Adrenal gland (tissue), 12 donors: Measurements from ENCODE around the gene DYDC2. TPM values are rescaled to one million over a fixed set of nuclear protein-coding genes. Genes with fewer than 3 reads are reported as not detected.
A peak's percentile ranks its signal among the peaks of the same experiment; 100 is the strongest.
"Not testable (repeated sequence)": the region's sequence is repeated elsewhere in the genome, so short reads cannot be mapped to it uniquely, and the experiment has no call there.

Source experiments
- DNase-seq, 7 donors: peaks; one replicate each; pipeline ENCODE4 v3.0.0-alpha.2; 2019 to 2020
- H3K27ac ChIP-seq, 5 donors: fragments of 200-600 bp; sonication (generic) in 4 of 5; 1 replicate in 3 of 5; 2 replicates in 2 of 5; pipeline versions ENCODE4 v1.5.1 to v1.8.0; 2016 to 2020; ENCODE audit warnings: mild to moderate bottlenecking in 1 of 5
- H3K27me3 ChIP-seq: fragments of 200-600 bp; 2 replicates; pipeline ENCODE4 v1.8.0; 2021
- H3K36me3 ChIP-seq, 2 donors: fragments of 200-600 bp; replicated peaks in 1 of 2; 1 replicate in 1 of 2; 2 replicates in 1 of 2; pipeline versions ENCODE4 v1.5.1 to v1.8.0; 2018 to 2022
- H3K4me1 ChIP-seq, 2 donors: fragments of 200-600 bp; replicated peaks in 1 of 2; 1 replicate in 1 of 2; 2 replicates in 1 of 2; pipeline versions ENCODE4 v1.5.1 to v1.8.0; 2018 to 2021
- H3K4me3 ChIP-seq, 4 donors: fragments of 200-600 bp; sonication (generic) in 3 of 4; one replicate each; pipeline ENCODE4 v1.5.1; 2016 to 2018
- H3K9me3 ChIP-seq, 3 donors: fragments of 200-600 bp; sonication (generic) in 1 of 3; replicated peaks in 1 of 3; 1 replicate in 2 of 3; 2 replicates in 1 of 3; pipeline versions ENCODE4 v1.5.1 to v1.8.0; 2016 to 2021
- CTCF ChIP-seq, 6 experiments: fragments of 450-650 bp in 4 of 6; fragments of 200-600 bp in 2 of 6; sonication (generic) in 1 of 6; IDR thresholded peaks; 1 replicate in 5 of 6; 2 replicates in 1 of 6; pipeline versions ENCODE4 v1.5.1 to v1.8.0; 2016 to 2021; ENCODE audit warnings: antibody characterized with exemption in 6 of 6, mild to moderate bottlenecking in 2 of 6, moderate library complexity in 1 of 6
- POLR2A ChIP-seq, 2 donors: fragments of 450-650 bp; IDR thresholded peaks; one replicate each; pipeline ENCODE4 v1.6.1; 2017; ENCODE audit warnings: antibody characterized with exemption in 2 of 2, mild to moderate bottlenecking in 2 of 2, moderate library complexity in 1 of 2
- WGBS, 4 donors: extraction: QIAGEN DNeasy Blood & Tissue Kit in 2 of 4; methylation state at CpG; one replicate each; pipeline versions ENCODE4 v1.1.5 to v1.1.7; 2013 to 2017; 5-methylcytosine and 5-hydroxymethylcytosine counted together
- intact Hi-C, 2 donors: fragments of 100-400 bp; cut with DNase I; formaldehyde crosslinking; loops; one replicate each; pipeline versions ENCODE4 v1.14.1 to v1.15.0; 2022 to 2023
- polyA plus RNA-seq, 3 donors: library from polyadenylated mRNA; stranded (reverse); fragments of 200-250 nt in 2 of 3; fragments of 350-450 nt in 1 of 3; fragmentation: Illumina TruSeq in 1 of 3; extraction: RNeasy Lipid Tissue Mini Kit (QIAGEN cat#74804) in 1 of 3; gene quantifications; one replicate each; pipeline ENCODE4 v1.2.3, GENCODE V29; 2013 to 2014
- total RNA-seq, 9 donors: library from RNA; depleted of rRNA in 4 of 9; stranded (reverse); fragments of >200 nt in 4 of 9; fragments of 120-200 nt in 1 of 9; fragmentation: NEBNext Ultra II Directional in 1 of 9; extraction: Animal tissue kit (Norgen Biotek cat#: 25700) in 1 of 9; gene quantifications; one replicate each; pipeline versions ENCODE4 v1.1.0 to v1.2.4, GENCODE V29; 2013 to 2023
- donor health status: healthy with polysubstance abuse.
- donor health status: Bipolar disorder and iron deficiency.
- donor health status: DM: yes; HTN: yes; CAD: no.
- donor health status: DM: no; HTN: no; CAD: no.
- donor health status: DM: no; HTN: no; CAD: no.
- donor health status: DM: yes; HTN: yes; CAD: no.

The DYDC2 gene
- total and polyA plus RNA-seq, 12 donors = 0.33 TPM; not detected in 11

DNA sequence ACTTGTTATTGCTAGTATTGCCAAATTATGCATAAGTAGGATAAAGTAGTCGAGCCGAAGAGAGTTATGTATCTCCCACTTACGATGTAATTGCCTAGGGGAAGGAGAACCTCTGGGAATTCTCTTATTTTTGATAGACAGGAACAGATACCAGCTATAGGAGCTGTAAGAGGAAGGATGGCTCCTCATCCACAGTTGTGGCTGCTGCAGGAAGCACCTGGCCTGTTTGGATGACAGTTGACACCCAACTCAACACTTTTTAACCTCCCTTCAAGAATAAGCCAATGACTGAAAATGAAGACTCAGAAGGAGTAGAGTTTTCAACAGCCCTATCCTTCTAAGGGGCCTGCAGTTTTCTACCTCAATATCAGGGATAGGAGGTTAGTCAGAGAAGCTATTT lies 6.3 kb upstream of the DYDC2 start:
- Histone ChIP-seq H3K4me1 (no peaks in the 10 kb centered on the region), H3K9me3 (no peaks in the 10 kb centered on the region), H3K27me3 (no peaks in the 10 kb centered on the region), H3K4me3 (no peak overlapping the region), H3K27ac (no peak overlapping the region), H3K36me3 (no peaks in the 10 kb centered on the region)
- no peak for TF ChIP-seq CTCF (IDR thresholded peaks at IDR 0.05)
- TF ChIP-seq POLR2A (IDR thresholded peaks at IDR 0.05) = no peak
- WGBS, 4 donors = 77 to 83% (median 81%) methylated on average over 3 of the region's 3 CpGs
- intact Hi-C loops = no loop called here
- DNase-seq = no peak

DNA sequence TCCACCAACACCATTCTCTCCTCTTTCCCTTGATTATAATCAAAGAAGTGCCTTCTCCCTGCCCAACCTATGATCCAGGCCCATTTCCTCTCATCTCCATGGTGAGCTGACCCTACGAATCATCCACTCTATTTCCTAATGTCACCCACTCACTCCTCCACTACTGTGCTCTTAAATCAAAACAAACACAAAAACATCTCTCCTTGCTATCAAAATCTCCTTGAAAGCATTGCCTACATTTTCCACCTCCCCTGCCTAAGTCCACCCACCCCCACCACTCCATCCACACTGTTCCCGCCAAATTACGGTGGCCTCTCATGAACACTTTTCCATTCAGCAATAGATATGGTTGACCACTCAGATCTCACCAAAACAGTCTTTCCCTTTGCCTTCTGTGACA lies 5.4 kb upstream of the DYDC2 start:
- Histone ChIP-seq H3K36me3 (no peaks in the 10 kb centered on the region), H3K27ac (no peak overlapping the region), H3K4me3 (no peak overlapping the region), H3K4me1 (no peaks in the 10 kb centered on the region), H3K9me3 (no peaks in the 10 kb centered on the region), H3K27me3 (peaks cover 2% of the 10 kb centered on the region)
- intact Hi-C loops = no loop called here
- 86 to 92% (median 89%) methylated on average over 3 of the region's 3 CpGs for WGBS, 4 donors
- DNase-seq = no peak
- no peak for TF ChIP-seq POLR2A (IDR thresholded peaks at IDR 0.05)
- no peak for TF ChIP-seq CTCF (IDR thresholded peaks at IDR 0.05)

- TF ChIP-seq CTCF (IDR thresholded peaks at IDR 0.05) (no peak), POLR2A (IDR thresholded peaks at IDR 0.05) (no peak)
- intact Hi-C loops = no loop called here
- Histone ChIP-seq H3K27ac (no peak overlapping the region), H3K36me3 (no peaks in the 10 kb centered on the region), H3K9me3 (no peaks in the 10 kb centered on the region), H3K27me3 (peaks cover 10% of the 10 kb centered on the region), H3K4me1 (peaks cover 0 to 5% of the 10 kb centered on the region in 2 donors), H3K4me3 (peak overlapping the region in 2 of 4 donors; percentile 9 to 41)
- WGBS, 4 donors = 10 to 13% (median 11%) methylated on average over 43 to 50 of the region's 50 CpGs
- no peak for DNase-seq
These were observed 639 bp downstream of the DYDC2 start for GRCh38 chr10:80356989-80357850.

DNA sequence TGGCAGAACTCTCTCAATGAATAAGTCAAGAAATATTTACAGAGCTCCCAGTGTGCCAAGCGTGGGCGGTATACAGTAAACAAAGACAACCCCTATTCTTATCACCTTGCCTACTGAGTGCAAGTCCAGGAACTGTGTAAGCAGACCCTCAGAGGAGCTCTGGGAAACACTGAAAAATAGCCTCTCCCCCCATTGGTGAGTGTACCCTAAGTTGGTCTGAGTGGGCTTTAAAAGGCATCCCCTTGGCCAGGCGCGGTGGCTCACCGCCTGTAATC lies 1.2 kb downstream of the DYDC2 start:
- intact Hi-C loops = no loop called here
- Histone ChIP-seq H3K4me1 (peaks cover 0 to 5% of the 10 kb centered on the region in 2 donors), H3K27ac (no peak overlapping the region), H3K9me3 (no peaks in the 10 kb centered on the region), H3K36me3 (no peaks in the 10 kb centered on the region), H3K27me3 (peaks cover 10% of the 10 kb centered on the region), H3K4me3 (no peak overlapping the region)
- 96 to 99% (median 97%) methylated on average over 5 of the region's 5 CpGs for WGBS, 4 donors
- DNase-seq = no peak
- no peak for TF ChIP-seq POLR2A (IDR thresholded peaks at IDR 0.05)
- no peak for TF ChIP-seq CTCF (IDR thresholded peaks at IDR 0.05)

DNA sequence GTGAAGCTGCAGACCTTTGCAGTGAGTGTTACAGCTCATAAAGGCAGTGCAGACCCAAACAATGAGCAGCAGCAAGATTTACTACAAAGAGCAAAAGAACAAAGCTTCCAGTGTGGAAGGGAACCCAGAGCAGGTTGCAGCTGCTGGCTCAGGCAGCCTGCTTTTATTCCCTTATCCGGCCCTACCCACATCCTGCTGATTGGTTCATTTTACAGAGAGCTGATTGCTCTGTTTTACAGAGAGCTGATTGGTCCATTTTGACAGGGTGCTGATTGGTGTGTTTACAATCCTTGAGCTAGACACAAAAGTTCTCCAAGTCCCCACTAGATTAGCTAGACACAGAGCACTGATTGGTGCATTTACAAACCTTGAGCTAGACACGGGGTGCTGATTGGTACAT lies 2.3 kb downstream of the DYDC2 start:
- DNase-seq = not testable (repeated sequence)

More for the DNA sequence above, 2.3 kb downstream of the DYDC2 start:
- peaks cover 10% of the 10 kb centered on the region for H3K27me3 ChIP-seq
- 28 to 79% (median 65%) methylated on average over 1 to 2 of the region's 2 CpGs for whole genome bisulfite sequencing, 4 donors
- H3K27ac ChIP-seq, H3K4me1 ChIP-seq, H3K36me3 ChIP-seq, H3K4me3 ChIP-seq, intact Hi-C loops, H3K9me3 ChIP-seq: not testable (repeated sequence)
